ENCODE data around the gene DBX2. TPM values are rescaled to one million over a fixed set of nuclear protein-coding genes. Genes with fewer than 3 reads are reported as not detected.
"Not testable (repeated sequence)": the region's sequence is repeated elsewhere in the genome, so short reads cannot be mapped to it uniquely, and the experiment has no call there.

Gene DBX2
- total RNA-seq, 3 donors from 2014 or later (not counting 1 experiment from before 2014, with no cell fraction given), result not detected

DNA sequence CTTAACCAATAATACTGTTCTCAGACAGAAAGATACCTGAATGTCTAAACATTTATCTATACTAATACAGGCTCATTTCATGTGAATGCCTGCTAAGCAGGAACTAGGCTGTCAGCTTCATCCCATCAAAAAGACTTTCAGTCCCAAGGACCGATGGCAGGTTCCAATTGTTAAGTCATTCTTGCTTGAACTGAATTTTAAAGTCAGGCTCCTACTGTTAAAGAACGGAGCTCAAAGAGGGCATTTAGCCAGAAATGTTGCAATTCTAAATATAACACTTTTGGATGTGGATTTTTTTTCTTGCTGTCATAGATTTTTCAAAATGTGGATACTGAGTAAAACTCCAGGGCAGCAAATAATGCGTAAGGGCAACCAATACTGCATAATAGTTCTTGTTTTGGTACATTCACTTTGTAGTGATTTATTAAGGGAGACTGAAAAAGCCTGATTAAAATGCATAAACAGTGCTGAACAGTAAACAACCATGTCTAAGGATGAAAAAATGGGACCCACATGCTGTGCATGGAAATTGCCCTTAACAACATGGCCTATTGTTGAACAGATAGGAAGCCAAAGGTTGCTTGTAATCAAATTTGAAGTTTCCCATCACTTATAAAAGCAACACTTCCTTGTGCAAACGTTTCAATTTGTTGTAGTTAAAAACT is 38.6 kb upstream of the DBX2 start:
- 61% methylated on average over 4 of the region's 4 CpGs for WGBS (ENCODE audit: insufficient coverage)
- Mint-ChIP-seq H3K36me3 (peaks cover 8% of the 10 kb centered on the region), H3K27me3 (ENCODE audit: low read depth in 2 of 2) (peaks cover 12 to 23% of the 10 kb centered on the region in 2 donors), H3K4me1 (no peaks in the 10 kb centered on the region), H3K27ac (no peak overlapping the region), H3K4me3 (no peak overlapping the region), H3K9me3 (peaks cover 3% of the 10 kb centered on the region in 2 donors)
- Histone ChIP-seq H3K36me3 (ENCODE audit: control insufficient read depth, insufficient read depth, low read length) (no peaks in the 10 kb centered on the region), H3K4me1 (ENCODE audit: control insufficient read depth, insufficient read depth, low read length) (no peaks in the 10 kb centered on the region), H3K27me3 (ENCODE audit: control insufficient read depth, insufficient read depth, low read length) (no peaks in the 10 kb centered on the region), H3K27ac (ENCODE audit: low read length) (no peak overlapping the region), H3K9me3 (ENCODE audit: control insufficient read depth, insufficient read depth, low read length) (no peaks in the 10 kb centered on the region), H3K4me3 (ENCODE audit: low read length) (no peak overlapping the region)
- ATAC-seq, result no peak
- intact Hi-C loops (cut with micrococcal nuclease), result no loop called here
- DNase-seq, result no peak
- TF ChIP-seq, protein P1, sequence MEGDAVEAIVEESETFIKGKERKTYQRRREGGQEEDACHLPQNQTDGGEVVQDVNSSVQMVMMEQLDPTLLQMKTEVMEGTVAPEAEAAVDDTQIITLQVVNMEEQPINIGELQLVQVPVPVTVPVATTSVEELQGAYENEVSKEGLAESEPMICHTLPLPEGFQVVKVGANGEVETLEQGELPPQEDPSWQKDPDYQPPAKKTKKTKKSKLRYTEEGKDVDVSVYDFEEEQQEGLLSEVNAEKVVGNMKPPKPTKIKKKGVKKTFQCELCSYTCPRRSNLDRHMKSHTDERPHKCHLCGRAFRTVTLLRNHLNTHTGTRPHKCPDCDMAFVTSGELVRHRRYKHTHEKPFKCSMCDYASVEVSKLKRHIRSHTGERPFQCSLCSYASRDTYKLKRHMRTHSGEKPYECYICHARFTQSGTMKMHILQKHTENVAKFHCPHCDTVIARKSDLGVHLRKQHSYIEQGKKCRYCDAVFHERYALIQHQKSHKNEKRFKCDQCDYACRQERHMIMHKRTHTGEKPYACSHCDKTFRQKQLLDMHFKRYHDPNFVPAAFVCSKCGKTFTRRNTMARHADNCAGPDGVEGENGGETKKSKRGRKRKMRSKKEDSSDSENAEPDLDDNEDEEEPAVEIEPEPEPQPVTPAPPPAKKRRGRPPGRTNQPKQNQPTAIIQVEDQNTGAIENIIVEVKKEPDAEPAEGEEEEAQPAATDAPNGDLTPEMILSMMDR (IDR thresholded peaks at IDR 0.05), result no peak

DNA sequence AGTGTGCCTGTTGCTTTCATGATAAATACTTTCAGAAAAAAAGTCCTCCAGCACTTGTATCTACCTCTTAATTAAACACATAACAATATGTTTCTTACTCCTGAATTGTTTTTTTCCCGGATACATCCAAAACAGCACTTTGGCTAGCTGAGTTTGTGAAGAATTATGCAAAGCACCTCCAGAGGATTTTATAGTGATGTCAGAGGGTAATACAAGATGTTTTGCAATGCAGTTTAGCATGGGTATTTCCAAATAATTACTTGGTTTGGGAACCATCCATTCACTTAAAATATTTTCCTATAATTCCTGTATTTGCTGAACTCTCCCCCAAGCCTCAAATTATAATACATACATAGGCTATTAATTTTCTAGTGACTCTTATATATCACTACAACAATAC is 37.7 kb upstream of the DBX2 start:
- no peaks in the 10 kb centered on the region for H3K4me1 Mint-ChIP-seq
- DNase-seq, result no peak
- intact Hi-C loops (cut with micrococcal nuclease), result no loop called here

DNA sequence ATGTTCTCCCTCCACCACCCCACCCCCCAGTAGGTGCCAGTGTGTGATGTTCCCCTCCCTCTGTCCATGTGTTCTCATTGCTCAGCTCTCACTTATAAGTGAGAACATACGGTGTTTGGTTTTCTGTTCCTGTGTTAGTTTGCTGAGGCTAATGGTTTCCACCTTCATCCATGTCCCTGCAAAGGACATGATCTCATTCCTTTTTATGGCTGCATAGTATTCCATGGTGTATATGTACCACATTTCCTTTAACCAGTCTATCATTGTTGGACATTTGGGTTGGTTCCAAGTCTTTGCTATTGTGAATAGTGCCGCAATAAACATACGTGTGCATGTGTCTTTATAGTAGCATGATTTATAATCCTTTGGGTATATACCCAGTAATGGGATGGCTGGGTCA is 33.3 kb upstream of the DBX2 start:
- intact Hi-C loops (cut with micrococcal nuclease); H3K36me3 ChIP-seq (ENCODE audit: control insufficient read depth, insufficient read depth, low read length); H3K27ac ChIP-seq (ENCODE audit: low read length); H3K4me3 Mint-ChIP-seq; ATAC-seq; H3K27me3 Mint-ChIP-seq (ENCODE audit: low read depth in 2 of 2); H3K4me1 ChIP-seq (ENCODE audit: control insufficient read depth, insufficient read depth, low read length); H3K4me1 Mint-ChIP-seq; H3K4me3 ChIP-seq (ENCODE audit: low read length); H3K36me3 Mint-ChIP-seq; DNase-seq; H3K27me3 ChIP-seq (ENCODE audit: control insufficient read depth, insufficient read depth, low read length); H3K27ac Mint-ChIP-seq; H3K9me3 ChIP-seq (ENCODE audit: control insufficient read depth, insufficient read depth, low read length); H3K9me3 Mint-ChIP-seq: not testable (repeated sequence)
- 80% methylated on average over 1 of the region's 3 CpGs for WGBS (ENCODE audit: insufficient coverage)

More for the DNA sequence above, 37.7 kb upstream of the DBX2 start:
- H3K27me3 ChIP-seq (ENCODE audit: control insufficient read depth, insufficient read depth, low read length), result no peaks in the 10 kb centered on the region
- TF ChIP-seq, protein P1 (IDR thresholded peaks at IDR 0.05), result no peak
- no peak overlapping the region for H3K4me3 ChIP-seq (ENCODE audit: low read length)
- Mint-ChIP-seq H3K9me3 (peaks cover 3 to 4% of the 10 kb centered on the region in 2 donors), H3K27me3 (ENCODE audit: low read depth in 2 of 2) (peaks cover 12 to 20% of the 10 kb centered on the region in 2 donors), H3K4me3 (no peak overlapping the region), H3K27ac (no peak overlapping the region), H3K36me3 (peaks cover 8% of the 10 kb centered on the region)
- no peak for ATAC-seq
- 100% methylated on average over 1 of the region's 1 CpG for WGBS (ENCODE audit: insufficient coverage)
- H3K9me3 ChIP-seq (ENCODE audit: control insufficient read depth, insufficient read depth, low read length), result no peaks in the 10 kb centered on the region
- no peaks in the 10 kb centered on the region for H3K36me3 ChIP-seq (ENCODE audit: control insufficient read depth, insufficient read depth, low read length)
- no peaks in the 10 kb centered on the region for H3K4me1 ChIP-seq (ENCODE audit: control insufficient read depth, insufficient read depth, low read length)
- H3K27ac ChIP-seq (ENCODE audit: low read length), result no peak overlapping the region

DNA sequence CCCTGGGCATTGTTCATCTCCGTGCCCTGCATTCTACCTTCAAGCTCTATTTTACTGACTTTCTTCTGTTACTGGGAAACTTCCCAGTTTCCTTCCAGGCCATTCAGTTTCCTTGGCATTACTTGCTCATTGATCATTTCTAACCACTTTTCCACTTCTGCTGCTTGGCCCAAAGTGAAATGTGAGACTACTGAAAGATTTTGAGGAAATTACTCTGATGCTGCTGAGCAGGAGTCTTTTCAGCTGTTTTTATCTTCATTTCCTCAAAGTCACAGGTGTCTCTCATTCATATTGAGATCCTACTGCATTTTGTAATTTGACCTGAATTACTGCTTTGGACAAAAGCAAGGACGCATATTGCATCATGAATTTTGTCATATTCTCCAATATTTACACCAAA is 26.4 kb upstream of the DBX2 start:
- Histone ChIP-seq H3K4me3 (ENCODE audit: low read length) (no peak overlapping the region), H3K27me3 (ENCODE audit: control insufficient read depth, insufficient read depth, low read length) (peaks cover 6% of the 10 kb centered on the region), H3K9me3 (ENCODE audit: control insufficient read depth, insufficient read depth, low read length) (no peaks in the 10 kb centered on the region), H3K36me3 (ENCODE audit: control insufficient read depth, insufficient read depth, low read length) (no peaks in the 10 kb centered on the region), H3K4me1 (ENCODE audit: control insufficient read depth, insufficient read depth, low read length) (no peaks in the 10 kb centered on the region), H3K27ac (ENCODE audit: low read length) (no peak overlapping the region)
- TF ChIP-seq, protein P1 (IDR thresholded peaks at IDR 0.05), result no peak
- H3K4me3 Mint-ChIP-seq, result no peak overlapping the region
- no peaks in the 10 kb centered on the region for H3K36me3 Mint-ChIP-seq
- WGBS (ENCODE audit: insufficient coverage), result 85% methylated on average over 2 of the region's 2 CpGs
- no peak for DNase-seq
- ATAC-seq, result no peak
- no peak overlapping the region for H3K27ac Mint-ChIP-seq
- peaks cover 10 to 14% of the 10 kb centered on the region in 2 donors for H3K27me3 Mint-ChIP-seq (ENCODE audit: low read depth in 2 of 2)
- intact Hi-C loops (cut with micrococcal nuclease), result no loop called here
- peaks cover 0 to 2% of the 10 kb centered on the region in 2 donors for H3K9me3 Mint-ChIP-seq
- no peaks in the 10 kb centered on the region for H3K4me1 Mint-ChIP-seq
